GM15510 (cell line): Measurements from ENCODE around the gene SRCIN1.

Experiments used
- POLR2A ChIP-seq: IDR thresholded peaks from 3 replicates; pipeline ENCODE4 v1.6.1; 2011; ENCODE audit warnings: borderline replicate concordance; ENCODE audit not compliant: insufficient read length; ENCODE audit errors: extremely low read depth

The SRCIN1 gene

GRCh38 chr17:38582069-38582468 lies 23.7 kb downstream of the SRCIN1 start:
- TF ChIP-seq POLR2A = no peak

- TF ChIP-seq POLR2A = no peak
Observed at GRCh38 chr17:38579934-38580333, 25.8 kb downstream of the SRCIN1 start.

- TF ChIP-seq POLR2A = no peak
Observed at GRCh38 chr17:38579083-38579480, 26.7 kb downstream of the SRCIN1 start.

- no peak for TF ChIP-seq POLR2A
Observed at GRCh38 chr17:38578229-38579082, 27.3 kb downstream of the SRCIN1 start.

GRCh38 chr17:38577645-38578173 lies 28.0 kb downstream of the SRCIN1 start:
- no peak for TF ChIP-seq POLR2A

GRCh38 chr17:38577244-38577643 lies 28.5 kb downstream of the SRCIN1 start:
- TF ChIP-seq POLR2A = no peak

GRCh38 chr17:38575781-38576180 lies 30.0 kb downstream of the SRCIN1 start:
- no peak for TF ChIP-seq POLR2A

- no peak for TF ChIP-seq POLR2A
Observed at GRCh38 chr17:38574712-38575111, 31.0 kb downstream of the SRCIN1 start.

GRCh38 chr17:38572669-38573365 lies 32.9 kb downstream of the SRCIN1 start:
- no peak for TF ChIP-seq POLR2A

GRCh38 chr17:38571833-38572668 lies 33.7 kb downstream of the SRCIN1 start:
- no peak for TF ChIP-seq POLR2A

GRCh38 chr17:38569701-38570512 lies 35.8 kb downstream of the SRCIN1 start:
- TF ChIP-seq POLR2A = no peak

- TF ChIP-seq POLR2A = no peak
Observed at GRCh38 chr17:38568845-38569510, 36.8 kb downstream of the SRCIN1 start.

GRCh38 chr17:38568274-38568673 lies 37.5 kb downstream of the SRCIN1 start:
- no peak for TF ChIP-seq POLR2A
